Ishikawa (cell line): ENCODE measurements around the gene GPR148.

Source experiments
- CEBPB ChIP-seq: IDR thresholded peaks from 2 replicates; pipeline ENCODE4 v1.6.1; 2012
- CREB1 ChIP-seq: IDR thresholded peaks from 2 replicates; pipeline ENCODE4 v1.6.1; 2012; ENCODE audit warnings: low read depth
- EGR1 ChIP-seq: IDR thresholded peaks from 2 replicates; pipeline ENCODE4 v1.6.1; 2012
- EP300 ChIP-seq: IDR thresholded peaks from 2 replicates; pipeline ENCODE4 v1.6.1; 2012; ENCODE audit warnings: borderline replicate concordance
- FOXM1 ChIP-seq: IDR thresholded peaks from 2 replicates; pipeline ENCODE4 v1.6.1; 2012; ENCODE audit warnings: low read depth, borderline replicate concordance
- NFIC ChIP-seq: IDR thresholded peaks from 2 replicates; pipeline ENCODE4 v1.6.1; 2012
- RAD21 ChIP-seq: IDR thresholded peaks from 2 replicates; pipeline ENCODE4 v1.6.1; 2012; ENCODE audit warnings: low read depth
- REST ChIP-seq: IDR thresholded peaks from 2 replicates; pipeline ENCODE4 v1.6.1; 2012; ENCODE audit warnings: low read depth, mild to moderate bottlenecking
- TAF1 ChIP-seq: IDR thresholded peaks from 2 replicates; pipeline ENCODE4 v1.6.1; 2012; ENCODE audit warnings: low read depth, mild to moderate bottlenecking
- TCF12 ChIP-seq: IDR thresholded peaks from 2 replicates; pipeline ENCODE4 v1.6.1; 2012; ENCODE audit warnings: low read depth
- TEAD4 ChIP-seq: IDR thresholded peaks from 2 replicates; pipeline ENCODE4 v1.6.1; 2012
- YY1 ChIP-seq: IDR thresholded peaks from 2 replicates; pipeline ENCODE4 v1.6.1; 2012; ENCODE audit warnings: low read depth
- ZBTB7A ChIP-seq: IDR thresholded peaks from 2 replicates; pipeline ENCODE4 v1.6.1; 2012; ENCODE audit warnings: low read depth
- TF ChIP-seq, protein P1 (sequence below): IDR thresholded peaks from 2 replicates; pipeline ENCODE4 v1.6.1; 2012
- TF ChIP-seq, protein P2 (sequence below): IDR thresholded peaks from 2 replicates; pipeline ENCODE4 v1.6.1; 2012

Gene GPR148

GRCh38 chr2:130726614-130727180 lies 2.2 kb upstream of the GPR148 start:
- TF ChIP-seq, protein P1, sequence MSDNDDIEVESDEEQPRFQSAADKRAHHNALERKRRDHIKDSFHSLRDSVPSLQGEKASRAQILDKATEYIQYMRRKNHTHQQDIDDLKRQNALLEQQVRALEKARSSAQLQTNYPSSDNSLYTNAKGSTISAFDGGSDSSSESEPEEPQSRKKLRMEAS: no peak
- no peak for TF ChIP-seq CREB1
- no peak for TF ChIP-seq CEBPB
- TF ChIP-seq TAF1: no peak
- TF ChIP-seq NFIC: no peak
- no peak for TF ChIP-seq REST
- no peak for TF ChIP-seq YY1
- TF ChIP-seq RAD21: no peak
- no peak for TF ChIP-seq TCF12
- no peak for TF ChIP-seq EGR1
- no peak for TF ChIP-seq FOXM1
- TF ChIP-seq, protein P2, sequence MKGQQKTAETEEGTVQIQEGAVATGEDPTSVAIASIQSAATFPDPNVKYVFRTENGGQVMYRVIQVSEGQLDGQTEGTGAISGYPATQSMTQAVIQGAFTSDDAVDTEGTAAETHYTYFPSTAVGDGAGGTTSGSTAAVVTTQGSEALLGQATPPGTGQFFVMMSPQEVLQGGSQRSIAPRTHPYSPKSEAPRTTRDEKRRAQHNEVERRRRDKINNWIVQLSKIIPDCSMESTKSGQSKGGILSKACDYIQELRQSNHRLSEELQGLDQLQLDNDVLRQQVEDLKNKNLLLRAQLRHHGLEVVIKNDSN: no peak
- TF ChIP-seq EP300: no peak
- no peak for TF ChIP-seq ZBTB7A
- no peak for TF ChIP-seq TEAD4

DNA sequence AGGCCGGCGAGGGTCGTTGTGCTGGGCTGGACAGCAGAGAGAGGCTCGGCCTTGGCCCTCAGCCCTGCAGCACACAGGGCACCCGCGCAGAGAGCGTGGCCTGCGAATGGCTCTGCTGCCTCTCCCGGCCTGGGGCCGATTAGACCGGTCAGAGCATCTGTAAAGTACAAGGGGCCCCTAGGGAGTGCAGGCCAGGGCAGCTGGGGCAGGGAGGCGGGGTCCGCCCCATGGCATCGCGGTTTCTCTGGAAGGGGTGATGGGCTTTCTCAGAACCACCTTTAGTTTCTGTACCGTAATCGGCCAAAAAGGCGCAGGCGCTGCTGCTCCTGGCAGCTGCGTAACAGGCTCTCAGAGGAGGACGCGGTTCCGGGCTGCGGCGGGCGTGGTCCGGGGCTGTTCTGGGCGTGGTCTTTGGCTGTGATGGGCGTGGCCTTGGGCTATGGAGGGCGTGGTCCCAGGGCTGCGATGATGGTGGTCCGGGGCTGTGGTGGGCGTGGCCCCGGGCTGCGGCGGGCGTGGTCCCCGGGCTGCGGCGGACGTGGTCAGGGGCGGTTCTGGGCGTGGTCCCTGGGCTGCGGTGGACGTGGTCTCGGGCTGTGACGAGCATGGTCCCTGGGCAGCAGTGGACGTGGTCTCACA lies 1.5 kb upstream of the GPR148 start:
- no peak for TF ChIP-seq TCF12
- TF ChIP-seq, protein P1: peak; percentile 26; the same call in 1 of the 2 replicates

DNA sequence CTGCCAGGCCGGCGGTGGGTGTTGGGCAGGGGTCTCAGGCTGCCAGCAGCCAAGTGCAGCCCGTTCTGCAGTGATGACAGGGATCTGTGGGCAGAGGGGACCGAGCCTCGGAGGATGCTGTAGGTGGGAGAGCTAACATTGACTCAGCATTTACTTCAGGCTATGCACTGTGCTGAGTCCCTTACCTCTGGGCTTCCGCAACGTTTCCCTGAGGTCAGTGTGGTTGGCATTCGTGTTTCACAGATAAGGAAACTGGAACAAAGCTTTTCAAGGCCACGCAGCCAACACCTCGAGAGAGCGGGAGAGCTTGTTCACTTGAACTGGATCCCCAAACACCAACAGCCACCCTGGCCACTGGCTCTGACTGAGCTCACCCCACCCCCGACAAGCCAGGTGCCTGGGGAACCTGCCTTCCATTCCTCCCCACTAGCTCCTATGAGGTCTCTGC lies 839 bp upstream of the GPR148 start:
- TF ChIP-seq TCF12 (no peak), ZBTB7A (0 out of 2 replicates have a peak, but pooled peaks have one; percentile 24), EP300 (no peak)

- TF ChIP-seq CREB1: no peak
- no peak for TF ChIP-seq RAD21
- TF ChIP-seq TCF12: no peak
- TF ChIP-seq EGR1: no peak
- no peak for TF ChIP-seq YY1
- no peak for TF ChIP-seq FOXM1
- TF ChIP-seq CEBPB: no peak
- TF ChIP-seq TAF1: no peak
- TF ChIP-seq NFIC: no peak
- no peak for TF ChIP-seq TEAD4
- TF ChIP-seq, protein P1: no peak
- no peak for TF ChIP-seq EP300
- no peak for TF ChIP-seq ZBTB7A
- TF ChIP-seq, protein P2: no peak
- TF ChIP-seq REST: no peak
These were observed 741 bp downstream of the GPR148 start for GRCh38 chr2:130729322-130730299.

- no peak for TF ChIP-seq CEBPB
- no peak for TF ChIP-seq FOXM1
- no peak for TF ChIP-seq TEAD4
- no peak for TF ChIP-seq EP300
These were observed 6.3 kb downstream of the GPR148 start for GRCh38 chr2:130735200-130735599.
